Activated naive CD8-positive, alpha-beta T cell (primary cell): ENCODE measurements around the gene IMP3.

Experiments
- H3K27ac Mint-ChIP-seq: one replicate; pipeline ENCODE4 v1.8.0; 2021; ENCODE audit warnings: mixed read lengths
- H3K27me3 Mint-ChIP-seq: one replicate; pipeline ENCODE4 v1.8.0; 2021; ENCODE audit warnings: mixed read lengths
- H3K36me3 Mint-ChIP-seq: one replicate; pipeline ENCODE4 v1.8.0; 2021; ENCODE audit warnings: mixed read lengths
- H3K4me1 Mint-ChIP-seq: one replicate; pipeline ENCODE4 v1.8.0; 2021; ENCODE audit warnings: low read depth, mixed read lengths
- H3K4me3 Mint-ChIP-seq: one replicate; pipeline ENCODE4 v1.8.0; 2021; ENCODE audit warnings: mild to moderate bottlenecking, mixed read lengths
- H3K9me3 Mint-ChIP-seq: one replicate; pipeline ENCODE4 v1.8.0; 2021; ENCODE audit warnings: low read depth, mixed read lengths

The IMP3 gene

DNA sequence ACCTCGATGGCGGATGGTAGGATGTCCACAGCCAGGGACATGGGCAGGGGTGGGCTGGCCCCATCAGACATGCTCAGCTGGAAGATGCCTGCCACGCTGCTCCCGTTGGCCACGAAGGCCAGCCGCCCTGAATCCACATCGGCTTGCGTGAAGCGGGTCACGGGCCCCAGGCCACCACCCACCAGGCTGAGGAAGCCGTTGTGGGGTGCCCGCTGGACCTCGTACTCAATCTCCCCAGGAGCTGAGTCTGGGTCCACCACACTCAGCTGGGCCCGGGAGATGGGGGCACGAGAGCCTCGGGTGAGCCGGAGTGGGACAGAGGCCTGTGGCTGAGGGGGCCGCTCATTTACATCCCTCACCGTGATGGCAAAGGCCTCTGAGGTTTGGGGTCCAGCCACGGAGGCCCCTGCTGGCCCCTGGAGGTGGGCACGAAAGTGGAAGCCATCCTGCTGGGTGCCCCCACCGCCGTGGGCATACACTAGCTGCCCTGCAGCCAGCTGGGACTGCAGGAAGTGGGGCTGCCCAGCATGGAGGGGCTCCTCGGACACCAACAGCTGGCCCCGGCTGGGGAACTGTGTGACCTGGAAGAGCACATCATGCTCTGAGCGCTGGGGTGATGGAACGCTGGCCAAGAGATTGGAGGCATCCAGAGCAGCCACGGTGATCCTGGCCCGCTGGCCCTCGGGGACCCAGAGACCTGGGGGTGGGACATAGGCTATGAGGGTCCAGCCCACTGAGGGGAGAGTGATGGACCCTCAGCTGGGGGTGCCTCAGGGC is 36.9 kb upstream of the IMP3 start:
- H3K9me3 Mint-ChIP-seq = no peaks in the 10 kb centered on the region
- H3K36me3 Mint-ChIP-seq = no peaks in the 10 kb centered on the region
- no peak overlapping the region for H3K4me3 Mint-ChIP-seq

DNA sequence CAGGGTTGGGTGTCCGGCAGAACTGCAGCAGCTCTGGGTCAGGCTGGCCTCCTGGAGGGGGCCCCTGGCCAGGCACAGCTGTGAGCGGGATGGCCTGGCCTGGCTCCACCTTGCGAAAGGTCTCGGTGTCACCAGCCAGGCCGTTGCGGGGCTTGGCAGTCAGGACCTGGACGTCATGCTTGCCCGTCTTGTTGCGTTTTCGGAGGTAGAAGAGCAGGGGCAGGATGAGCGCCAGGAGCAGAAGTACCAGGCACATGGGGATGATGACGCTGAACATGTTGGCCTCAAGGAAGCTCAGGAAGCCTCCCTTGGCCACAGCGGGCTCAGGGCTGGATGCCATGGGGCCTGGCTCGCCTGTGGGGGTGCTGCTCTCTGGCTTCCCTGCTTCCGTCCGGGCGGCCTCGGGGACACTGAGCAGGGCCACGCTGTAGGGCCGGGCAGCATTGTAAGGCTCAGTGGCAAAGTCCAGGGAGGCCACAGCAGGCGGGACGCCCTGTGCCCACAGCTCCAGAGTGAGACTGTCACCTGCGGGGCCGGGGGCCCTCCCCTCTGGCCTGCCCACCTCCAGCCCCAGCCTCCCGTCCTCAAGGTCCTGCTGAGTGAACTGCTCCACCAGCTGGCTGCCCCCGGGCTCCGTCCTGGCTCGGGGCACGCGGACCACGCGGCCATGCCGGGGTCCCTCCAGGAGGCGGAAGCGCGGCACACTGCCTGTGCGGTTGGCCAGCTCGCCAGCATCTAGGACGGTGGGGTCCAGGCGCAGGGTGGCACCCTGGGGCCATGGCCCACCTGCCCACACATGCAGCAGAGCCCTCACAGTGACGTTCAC is 35.8 kb upstream of the IMP3 start:
- H3K4me3 Mint-ChIP-seq = no peak overlapping the region
- no peaks in the 10 kb centered on the region for H3K27me3 Mint-ChIP-seq

More for the DNA sequence above, 36.9 kb upstream of the IMP3 start:
- H3K27ac Mint-ChIP-seq = no peak overlapping the region
- H3K4me1 Mint-ChIP-seq = no peaks in the 10 kb centered on the region
- H3K27me3 Mint-ChIP-seq = no peaks in the 10 kb centered on the region

DNA sequence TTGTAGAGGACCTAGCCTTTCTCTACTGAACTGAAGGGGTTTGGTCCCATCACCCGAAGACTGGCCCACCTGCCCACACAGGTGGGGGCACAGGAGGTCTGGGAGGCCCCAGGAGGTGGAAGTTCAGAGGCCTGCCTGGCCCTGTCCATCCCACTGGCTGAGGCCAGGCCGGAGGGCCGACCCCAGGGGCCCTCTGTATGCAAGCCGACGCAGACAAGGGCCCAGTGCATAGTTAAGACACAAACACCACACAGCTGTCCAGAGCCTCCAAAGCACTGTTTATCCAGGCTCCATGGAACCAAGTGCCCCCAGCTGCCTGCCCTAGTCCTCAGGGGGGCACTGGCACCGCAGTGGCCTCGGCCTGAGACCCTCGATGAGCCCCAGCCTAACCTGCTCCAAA is 34.3 kb upstream of the IMP3 start:
- no peaks in the 10 kb centered on the region for H3K27me3 Mint-ChIP-seq
- H3K9me3 Mint-ChIP-seq = no peaks in the 10 kb centered on the region
- no peak overlapping the region for H3K27ac Mint-ChIP-seq
- H3K4me3 Mint-ChIP-seq = no peak overlapping the region
- H3K4me1 Mint-ChIP-seq = no peaks in the 10 kb centered on the region
- H3K36me3 Mint-ChIP-seq = no peaks in the 10 kb centered on the region

More for the DNA sequence above, 35.8 kb upstream of the IMP3 start:
- no peaks in the 10 kb centered on the region for H3K36me3 Mint-ChIP-seq
- H3K9me3 Mint-ChIP-seq = no peaks in the 10 kb centered on the region
- no peak overlapping the region for H3K27ac Mint-ChIP-seq
- H3K4me1 Mint-ChIP-seq = no peaks in the 10 kb centered on the region

DNA sequence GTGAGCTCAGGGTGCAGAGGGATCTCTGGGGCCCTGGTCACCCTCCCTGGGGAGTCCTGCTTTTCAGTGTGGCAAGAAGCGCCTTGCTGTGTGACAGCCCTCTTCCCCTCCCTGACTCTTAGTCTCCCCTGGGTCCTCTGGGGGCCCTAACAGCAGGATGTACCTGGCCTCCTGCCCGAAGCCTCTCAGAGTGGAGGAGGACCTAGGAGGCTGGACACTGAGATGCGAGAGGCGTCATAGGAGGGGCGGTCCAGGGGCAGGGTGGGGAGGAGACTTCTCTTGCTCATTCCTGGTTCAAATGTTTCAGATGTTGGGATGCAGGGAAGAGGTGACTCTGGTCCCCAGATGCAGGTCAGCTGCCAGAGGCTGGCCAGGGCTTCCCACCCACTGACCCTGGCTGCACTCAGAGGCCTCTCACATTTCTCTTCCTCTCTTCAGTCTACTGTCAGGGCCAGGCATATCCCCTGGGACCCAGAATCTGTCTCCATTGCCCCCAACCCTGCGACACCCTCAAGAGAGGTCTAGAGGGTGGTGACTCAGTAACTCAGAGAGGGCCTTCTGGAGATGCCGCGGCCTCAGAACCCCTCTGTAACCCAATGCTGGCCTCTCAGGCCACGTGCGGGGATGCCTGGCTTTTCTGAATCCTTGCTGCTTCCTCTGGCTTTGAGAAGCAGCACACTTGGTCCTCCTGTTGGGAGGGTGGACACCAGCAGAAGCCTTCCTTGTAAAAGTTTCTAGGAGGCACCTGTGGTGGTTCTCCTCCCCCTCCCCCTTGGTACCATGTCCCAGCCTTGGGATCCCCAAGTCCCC is 33.6 kb upstream of the IMP3 start:
- no peak overlapping the region for H3K27ac Mint-ChIP-seq
- H3K36me3 Mint-ChIP-seq = no peaks in the 10 kb centered on the region
- no peaks in the 10 kb centered on the region for H3K4me1 Mint-ChIP-seq
- H3K4me3 Mint-ChIP-seq = no peak overlapping the region
- H3K27me3 Mint-ChIP-seq = no peaks in the 10 kb centered on the region
- no peaks in the 10 kb centered on the region for H3K9me3 Mint-ChIP-seq

DNA sequence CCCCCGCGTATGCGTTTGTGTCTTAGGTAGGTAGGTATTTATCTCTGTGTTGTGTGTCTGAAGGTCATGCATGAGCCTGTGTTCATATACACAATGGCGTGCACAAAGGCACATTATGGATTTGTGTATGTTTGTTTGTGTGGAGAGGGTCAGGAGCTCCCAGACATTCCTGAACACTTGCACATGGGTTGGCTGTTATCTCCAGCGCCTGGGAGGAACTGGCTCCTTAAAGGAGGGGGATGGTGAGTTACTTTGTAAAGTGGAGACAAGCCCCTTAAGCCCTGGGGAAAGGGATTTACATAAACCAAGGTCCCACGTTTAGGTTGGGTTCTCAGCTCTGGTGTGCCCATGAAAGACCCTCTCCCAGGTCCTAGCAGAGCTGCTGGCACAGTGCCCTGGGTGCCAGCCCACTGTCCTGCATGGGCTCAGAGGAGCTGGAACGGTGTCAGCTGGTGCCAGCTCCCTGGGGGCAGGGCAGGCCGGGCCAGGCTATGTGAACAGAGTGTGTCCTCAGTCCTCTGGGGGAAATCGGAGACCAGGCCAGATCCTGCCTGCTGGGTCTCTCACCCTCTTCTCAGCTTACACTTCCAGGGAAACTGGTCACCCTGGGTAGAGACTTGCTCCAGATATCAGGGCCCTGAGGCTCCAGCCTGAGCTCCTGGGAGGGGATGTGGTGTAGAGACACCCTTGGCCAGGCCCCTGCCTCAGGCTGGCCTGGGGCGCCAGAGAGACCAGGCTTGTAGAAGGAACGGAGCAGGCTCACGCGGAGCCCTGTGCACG is 32.8 kb upstream of the IMP3 start:
- Mint-ChIP-seq H3K36me3 (no peaks in the 10 kb centered on the region), H3K4me1 (no peaks in the 10 kb centered on the region), H3K27ac (no peak overlapping the region)

DNA sequence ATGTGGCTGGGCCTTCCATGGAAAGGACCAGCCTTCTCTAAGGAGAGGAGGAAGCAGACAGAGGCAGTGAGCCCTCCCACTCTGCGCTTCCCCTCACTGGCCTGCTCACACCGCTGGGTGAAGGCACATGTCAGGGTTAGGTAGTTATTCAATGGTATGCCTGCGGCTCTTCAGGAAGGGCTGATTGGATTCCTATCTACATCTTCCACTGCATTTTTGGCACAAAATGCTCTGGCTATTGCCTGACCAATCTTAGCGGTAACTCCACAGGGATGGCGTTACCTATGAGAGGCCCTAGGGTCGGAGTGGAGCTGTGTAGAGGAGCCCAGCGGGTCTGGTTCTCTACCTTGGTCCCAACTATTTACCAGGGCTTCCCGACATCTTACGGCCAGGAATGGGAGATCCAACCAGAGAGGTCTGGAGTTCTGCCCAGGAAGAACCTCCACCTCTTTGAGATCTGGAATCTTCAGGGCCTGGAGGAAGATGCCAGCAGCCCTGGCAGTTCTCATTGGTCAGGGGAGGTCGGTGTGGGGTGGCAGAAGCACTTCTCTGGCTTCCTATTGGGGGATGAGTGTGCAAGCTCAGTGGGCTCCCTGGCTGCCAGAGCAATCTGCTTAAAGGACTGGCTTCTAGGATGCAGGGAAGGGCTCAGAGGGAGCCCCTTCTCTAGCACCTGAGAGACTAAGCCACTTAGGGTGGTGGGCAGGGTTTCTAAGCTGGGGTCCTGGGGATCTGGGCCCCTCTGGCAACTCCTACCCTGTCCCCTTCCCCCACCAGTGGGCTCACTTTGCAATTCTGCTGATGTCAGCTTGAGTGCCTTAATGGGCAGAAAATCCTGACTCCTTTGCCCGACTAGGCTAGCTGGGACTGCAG is 31.9 kb upstream of the IMP3 start:
- no peak overlapping the region for H3K27ac Mint-ChIP-seq
- no peaks in the 10 kb centered on the region for H3K9me3 Mint-ChIP-seq
- no peaks in the 10 kb centered on the region for H3K36me3 Mint-ChIP-seq
- H3K27me3 Mint-ChIP-seq = no peaks in the 10 kb centered on the region
- H3K4me1 Mint-ChIP-seq = no peaks in the 10 kb centered on the region
- H3K4me3 Mint-ChIP-seq = no peak overlapping the region

More for the DNA sequence above, 32.8 kb upstream of the IMP3 start:
- Mint-ChIP-seq H3K4me3 (no peak overlapping the region), H3K27me3 (no peaks in the 10 kb centered on the region), H3K9me3 (no peaks in the 10 kb centered on the region)

DNA sequence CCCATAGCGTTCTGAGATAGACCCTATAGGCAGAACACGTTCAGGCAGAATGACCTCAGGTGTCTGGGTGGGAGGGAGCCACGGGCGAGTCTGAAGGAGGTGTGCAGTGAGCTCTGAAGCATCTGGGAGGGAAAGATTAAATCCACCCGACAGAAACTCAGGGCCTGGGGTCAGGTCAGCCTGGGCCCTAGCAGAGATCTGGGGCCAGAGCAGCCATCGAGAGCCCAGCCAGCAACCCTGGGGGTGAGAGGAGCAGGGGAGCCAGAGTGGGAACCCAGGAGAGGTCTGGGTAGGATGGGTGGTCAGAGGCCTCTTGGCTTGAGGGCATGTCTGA is 29.8 kb upstream of the IMP3 start:
- no peaks in the 10 kb centered on the region for H3K4me1 Mint-ChIP-seq
- H3K27ac Mint-ChIP-seq = no peak overlapping the region
- no peaks in the 10 kb centered on the region for H3K27me3 Mint-ChIP-seq
- no peaks in the 10 kb centered on the region for H3K36me3 Mint-ChIP-seq
- H3K9me3 Mint-ChIP-seq = no peaks in the 10 kb centered on the region
- no peak overlapping the region for H3K4me3 Mint-ChIP-seq

DNA sequence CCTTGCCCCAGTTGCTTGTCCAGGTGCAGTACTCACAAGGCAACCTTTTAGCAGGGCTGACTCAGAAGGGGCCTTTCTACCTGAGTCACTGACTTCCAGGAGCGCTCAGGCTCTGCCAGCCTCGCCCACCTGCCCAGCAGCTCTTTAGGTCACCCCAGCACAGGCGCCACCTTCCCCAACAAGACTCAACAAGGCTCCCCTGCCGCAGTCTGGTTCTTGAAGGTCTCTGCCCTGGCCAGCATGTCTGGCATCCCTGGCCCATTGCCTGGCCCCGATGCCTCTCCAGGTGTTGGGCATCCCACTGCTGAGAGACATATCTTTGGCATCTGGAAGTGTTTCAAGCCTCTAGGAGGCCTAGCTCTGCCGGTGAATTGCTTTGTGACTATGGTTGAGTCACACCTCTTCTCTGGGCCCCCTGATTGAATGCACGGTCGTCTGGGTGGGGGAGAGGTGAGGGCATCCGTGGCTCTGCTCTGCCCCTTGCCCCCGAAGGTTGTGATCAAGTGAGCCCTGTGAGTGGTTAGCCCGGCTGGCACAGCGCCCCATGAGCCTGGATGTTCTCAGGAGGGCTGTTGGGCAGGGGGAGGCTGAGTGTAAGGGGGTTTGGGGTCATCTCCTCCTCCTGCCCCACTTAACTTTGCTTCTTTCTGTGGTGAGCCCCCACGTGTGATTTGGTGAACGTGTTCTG is 29.3 kb upstream of the IMP3 start:
- Mint-ChIP-seq H3K4me3 (no peak overlapping the region), H3K36me3 (no peaks in the 10 kb centered on the region), H3K4me1 (no peaks in the 10 kb centered on the region), H3K27me3 (no peaks in the 10 kb centered on the region), H3K9me3 (no peaks in the 10 kb centered on the region), H3K27ac (no peak overlapping the region)

DNA sequence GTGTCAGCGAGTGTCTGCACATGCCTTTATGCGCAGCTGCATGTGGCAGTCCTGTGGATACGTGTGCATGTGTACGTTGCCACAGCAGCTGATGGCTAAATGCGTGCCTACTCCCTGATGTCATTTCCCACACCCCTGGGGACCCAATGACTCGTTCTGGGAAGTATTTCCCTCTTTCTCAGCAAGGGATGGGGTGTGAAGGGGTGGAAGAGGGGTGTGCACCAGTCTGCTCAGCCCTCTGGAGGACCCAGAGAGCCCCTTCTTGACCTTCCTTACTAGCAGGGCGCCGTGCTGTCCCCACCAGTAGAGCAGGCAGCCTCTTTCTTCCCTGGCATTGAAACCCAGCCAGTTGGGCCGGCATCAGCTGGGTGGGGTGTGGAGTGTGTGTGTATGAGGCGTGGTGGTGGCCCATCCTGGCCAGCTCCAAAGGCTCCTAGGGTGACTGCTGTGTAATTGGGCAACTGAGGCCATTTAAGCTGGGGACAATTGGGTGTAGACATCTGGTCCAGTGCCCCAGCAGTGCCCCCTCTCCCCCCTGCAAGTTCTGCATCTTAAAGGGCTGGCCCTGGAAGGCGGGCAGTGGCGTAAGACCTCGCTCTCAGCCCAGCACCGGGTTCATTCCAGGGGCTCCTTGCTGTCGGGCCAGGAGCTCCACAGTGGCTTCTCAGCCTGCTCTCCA is 26.9 kb upstream of the IMP3 start:
- Mint-ChIP-seq H3K4me3 (no peak overlapping the region), H3K27ac (no peak overlapping the region), H3K4me1 (no peaks in the 10 kb centered on the region), H3K36me3 (no peaks in the 10 kb centered on the region), H3K9me3 (no peaks in the 10 kb centered on the region), H3K27me3 (no peaks in the 10 kb centered on the region)

DNA sequence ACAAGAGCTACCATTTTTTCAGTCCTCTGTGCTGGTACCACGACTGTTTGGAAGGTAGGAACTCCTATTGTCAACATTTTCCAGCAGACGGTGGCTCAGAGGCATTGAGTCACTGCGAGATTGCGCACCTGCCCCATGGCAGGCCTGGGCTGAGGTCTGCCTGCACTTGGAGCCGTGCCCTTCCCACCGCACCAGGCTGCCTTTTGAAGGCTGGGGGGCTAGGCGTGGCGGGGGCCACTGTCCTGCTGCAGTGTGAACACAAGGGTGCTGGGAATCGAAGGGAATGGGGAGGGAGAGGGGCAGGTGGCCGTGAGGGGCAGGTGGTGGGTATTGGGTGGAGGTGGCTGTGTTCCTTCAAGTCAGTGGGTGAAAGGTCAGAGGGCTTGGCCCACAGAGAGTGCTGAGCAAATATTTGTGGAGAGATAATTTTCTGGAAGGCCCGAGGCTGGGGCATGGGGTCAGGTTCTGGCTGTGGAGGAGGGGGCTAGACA is 24.0 kb upstream of the IMP3 start:
- Mint-ChIP-seq H3K4me3 (no peak overlapping the region), H3K36me3 (no peaks in the 10 kb centered on the region), H3K9me3 (no peaks in the 10 kb centered on the region), H3K27me3 (no peaks in the 10 kb centered on the region), H3K4me1 (no peaks in the 10 kb centered on the region), H3K27ac (no peak overlapping the region)

DNA sequence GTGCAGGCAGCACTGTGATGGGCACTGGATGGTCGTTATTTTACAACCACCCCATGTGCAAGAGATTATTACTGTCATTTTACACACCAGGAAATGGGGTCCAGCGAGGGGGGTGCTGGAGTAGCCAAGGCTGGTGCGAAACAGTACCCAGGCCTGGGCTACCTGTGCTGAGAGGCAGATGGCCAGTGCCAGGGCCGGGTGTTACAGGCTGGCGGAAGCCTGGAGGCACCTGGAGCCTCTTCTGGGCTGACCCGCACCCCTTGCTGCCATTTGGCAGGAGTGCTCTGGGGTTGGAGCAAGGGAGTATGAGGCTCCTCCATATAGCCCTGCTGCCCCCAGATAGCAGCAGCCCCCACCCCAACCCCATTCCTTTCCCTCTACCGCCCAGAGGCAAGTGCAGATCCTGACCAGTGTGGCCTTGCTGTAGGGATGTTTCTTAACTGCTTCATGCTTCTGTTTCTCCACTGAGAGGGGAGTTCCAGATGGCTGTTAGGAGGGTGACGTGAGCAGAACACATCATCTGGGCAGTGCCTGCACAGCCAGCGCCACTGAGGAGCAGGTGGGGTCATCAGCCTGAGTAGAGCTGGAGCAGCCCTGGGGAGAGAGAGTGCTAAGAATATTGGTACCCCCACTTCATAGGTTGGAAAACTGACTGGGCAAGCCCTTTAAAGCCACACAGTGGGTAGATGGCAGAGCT is 22.9 kb upstream of the IMP3 start:
- Mint-ChIP-seq H3K27ac (no peak overlapping the region), H3K4me1 (no peaks in the 10 kb centered on the region), H3K27me3 (no peaks in the 10 kb centered on the region), H3K4me3 (no peak overlapping the region), H3K36me3 (no peaks in the 10 kb centered on the region), H3K9me3 (no peaks in the 10 kb centered on the region)

DNA sequence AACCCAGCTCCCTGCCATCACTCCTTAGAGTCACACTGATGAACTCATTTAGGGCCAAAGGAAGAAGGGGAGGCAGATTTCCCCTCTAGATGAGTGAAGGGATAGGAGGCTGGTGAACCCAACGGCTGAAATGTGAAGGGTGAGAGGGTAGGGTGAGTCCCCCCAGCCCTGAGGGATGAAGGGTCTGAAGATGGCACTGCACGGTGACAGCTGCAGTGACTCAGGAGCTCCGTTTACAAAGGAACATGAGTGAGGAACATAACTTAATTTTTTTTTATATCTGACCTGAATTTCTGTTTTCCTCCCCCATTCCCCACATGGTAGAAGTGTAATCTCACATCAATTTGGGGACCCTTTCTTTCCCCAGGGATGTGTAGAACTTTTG is 21.7 kb upstream of the IMP3 start:
- Mint-ChIP-seq H3K4me1 (no peaks in the 10 kb centered on the region), H3K4me3 (no peak overlapping the region), H3K36me3 (no peaks in the 10 kb centered on the region), H3K9me3 (no peaks in the 10 kb centered on the region), H3K27me3 (no peaks in the 10 kb centered on the region), H3K27ac (no peak overlapping the region)
